ENCODE measurements around the gene GRIK3. TPM values are rescaled to one million over a fixed set of nuclear protein-coding genes. Genes with fewer than 3 reads are reported as not detected.

GRIK3 gene
- total and polyA plus RNA-seq, 2 donors (not counting 1 experiment from before 2014, with no cell fraction given): not detected

GRCh38 chr1:36824390-36824861, 209.9 kb downstream of the GRIK3 start:
- no peaks in the 10 kb centered on the region for H3K36me3 ChIP-seq (ENCODE audit: control insufficient read depth, insufficient read depth, low read length)
- no peak overlapping the region for H2AFZ ChIP-seq (ENCODE audit: low read length)
- H3K4me3 ChIP-seq (replicated peaks in 1 of 4; ENCODE audit: control extremely low read depth in 1 of 4, insufficient read depth in 1 of 4, low read depth in 3 of 4, low read length in 4 of 4): no peak overlapping the region
- H3K27me3 ChIP-seq (ENCODE audit: control insufficient read depth, insufficient read depth, low read length): no peaks in the 10 kb centered on the region
- H3K4me2 ChIP-seq (ENCODE audit: extremely low read depth, insufficient read depth, low read length): no peak overlapping the region
- H4K20me1 ChIP-seq (ENCODE audit: control insufficient read depth, extremely low read depth, insufficient read depth, low read length): no peaks in the 10 kb centered on the region
- H3K79me2 ChIP-seq (ENCODE audit: control insufficient read depth, insufficient read depth, low read length): no peaks in the 10 kb centered on the region
- no peak overlapping the region for H3K9ac ChIP-seq (ENCODE audit: insufficient read depth, low read length)
- H3K9me3 ChIP-seq (ENCODE audit: control insufficient read depth, insufficient read depth, low read depth, low read length): no peaks in the 10 kb centered on the region
- no peak overlapping the region for H3K27ac ChIP-seq (ENCODE audit: insufficient read depth, low read length)
- H3K4me1 ChIP-seq (ENCODE audit: control insufficient read depth, extremely low read depth, insufficient read depth, low read length): no peaks in the 10 kb centered on the region
- no peak for DNase-seq (ENCODE audit: low read depth in 2 of 2)
- TF ChIP-seq, protein P1, sequence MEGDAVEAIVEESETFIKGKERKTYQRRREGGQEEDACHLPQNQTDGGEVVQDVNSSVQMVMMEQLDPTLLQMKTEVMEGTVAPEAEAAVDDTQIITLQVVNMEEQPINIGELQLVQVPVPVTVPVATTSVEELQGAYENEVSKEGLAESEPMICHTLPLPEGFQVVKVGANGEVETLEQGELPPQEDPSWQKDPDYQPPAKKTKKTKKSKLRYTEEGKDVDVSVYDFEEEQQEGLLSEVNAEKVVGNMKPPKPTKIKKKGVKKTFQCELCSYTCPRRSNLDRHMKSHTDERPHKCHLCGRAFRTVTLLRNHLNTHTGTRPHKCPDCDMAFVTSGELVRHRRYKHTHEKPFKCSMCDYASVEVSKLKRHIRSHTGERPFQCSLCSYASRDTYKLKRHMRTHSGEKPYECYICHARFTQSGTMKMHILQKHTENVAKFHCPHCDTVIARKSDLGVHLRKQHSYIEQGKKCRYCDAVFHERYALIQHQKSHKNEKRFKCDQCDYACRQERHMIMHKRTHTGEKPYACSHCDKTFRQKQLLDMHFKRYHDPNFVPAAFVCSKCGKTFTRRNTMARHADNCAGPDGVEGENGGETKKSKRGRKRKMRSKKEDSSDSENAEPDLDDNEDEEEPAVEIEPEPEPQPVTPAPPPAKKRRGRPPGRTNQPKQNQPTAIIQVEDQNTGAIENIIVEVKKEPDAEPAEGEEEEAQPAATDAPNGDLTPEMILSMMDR (conservative IDR thresholded peaks at IDR 0.05 in 1 of 2, IDR thresholded peaks at IDR 0.05 in 1 of 2; ENCODE audit: low read depth in 1 of 2, low read length in 2 of 2): no peak
- TF ChIP-seq EZH2 (IDR thresholded peaks at IDR 0.05; ENCODE audit: low read length, missing control alignments): no peak

DNA sequence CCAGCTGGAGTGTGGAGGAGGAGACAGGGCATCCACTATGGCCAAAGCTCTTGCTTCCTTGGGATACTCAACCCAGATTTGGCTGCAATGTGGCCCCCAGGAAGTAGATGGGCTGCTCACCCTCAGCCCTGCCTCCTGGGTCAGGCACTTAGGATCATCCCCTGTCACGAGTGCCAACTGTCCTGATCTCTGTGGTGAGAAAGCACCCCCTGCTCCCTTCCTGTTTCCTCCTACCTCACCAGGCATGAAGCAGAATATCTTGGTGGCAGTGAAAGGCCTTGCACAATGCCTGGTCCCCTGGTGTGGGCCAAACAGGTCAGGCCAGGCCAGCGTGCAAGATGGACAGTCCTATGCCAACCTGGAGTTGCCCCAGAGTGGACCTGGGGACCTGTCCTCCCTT, 211.7 kb downstream of the GRIK3 start:
- no peak overlapping the region for H3K4me2 ChIP-seq (ENCODE audit: extremely low read depth, insufficient read depth, low read length)
- no peak overlapping the region for H3K9ac ChIP-seq (ENCODE audit: insufficient read depth, low read length)
- H3K4me1 ChIP-seq (ENCODE audit: control insufficient read depth, extremely low read depth, insufficient read depth, low read length): no peaks in the 10 kb centered on the region
- no peaks in the 10 kb centered on the region for H3K9me3 ChIP-seq (ENCODE audit: control insufficient read depth, insufficient read depth, low read depth, low read length)
- H3K27me3 ChIP-seq (ENCODE audit: control insufficient read depth, insufficient read depth, low read length): no peaks in the 10 kb centered on the region
- no peak for DNase-seq (ENCODE audit: low read depth in 2 of 2)
- no peak for TF ChIP-seq EZH2 (IDR thresholded peaks at IDR 0.05; ENCODE audit: low read length, missing control alignments)
- TF ChIP-seq, protein P1 (conservative IDR thresholded peaks at IDR 0.05 in 1 of 2, IDR thresholded peaks at IDR 0.05 in 1 of 2; ENCODE audit: low read depth in 1 of 2, low read length in 2 of 2): no peak
- no peaks in the 10 kb centered on the region for H3K36me3 ChIP-seq (ENCODE audit: control insufficient read depth, insufficient read depth, low read length)
- H2AFZ ChIP-seq (ENCODE audit: low read length): no peak overlapping the region
- no peak overlapping the region for H3K4me3 ChIP-seq (replicated peaks in 1 of 4; ENCODE audit: control extremely low read depth in 1 of 4, insufficient read depth in 1 of 4, low read depth in 3 of 4, low read length in 4 of 4)
- no peak overlapping the region for H3K27ac ChIP-seq (ENCODE audit: insufficient read depth, low read length)
- H4K20me1 ChIP-seq (ENCODE audit: control insufficient read depth, extremely low read depth, insufficient read depth, low read length): no peaks in the 10 kb centered on the region
- no peaks in the 10 kb centered on the region for H3K79me2 ChIP-seq (ENCODE audit: control insufficient read depth, insufficient read depth, low read length)

- DNase-seq (ENCODE audit: low read depth in 2 of 2): no peak
- H3K9ac ChIP-seq (ENCODE audit: insufficient read depth, low read length): no peak overlapping the region
- no peaks in the 10 kb centered on the region for H3K4me1 ChIP-seq (ENCODE audit: control insufficient read depth, extremely low read depth, insufficient read depth, low read length)
- no peak for TF ChIP-seq EZH2 (IDR thresholded peaks at IDR 0.05; ENCODE audit: low read length, missing control alignments)
- TF ChIP-seq, protein P1 (conservative IDR thresholded peaks at IDR 0.05 in 1 of 2, IDR thresholded peaks at IDR 0.05 in 1 of 2; ENCODE audit: low read depth in 1 of 2, low read length in 2 of 2): no peak
- no peaks in the 10 kb centered on the region for H3K27me3 ChIP-seq (ENCODE audit: control insufficient read depth, insufficient read depth, low read length)
- H3K27ac ChIP-seq (ENCODE audit: insufficient read depth, low read length): no peak overlapping the region
- no peak overlapping the region for H3K4me3 ChIP-seq (replicated peaks in 1 of 4; ENCODE audit: control extremely low read depth in 1 of 4, insufficient read depth in 1 of 4, low read depth in 3 of 4, low read length in 4 of 4)
- H3K9me3 ChIP-seq (ENCODE audit: control insufficient read depth, insufficient read depth, low read depth, low read length): no peaks in the 10 kb centered on the region
- no peaks in the 10 kb centered on the region for H3K36me3 ChIP-seq (ENCODE audit: control insufficient read depth, insufficient read depth, low read length)
- no peak overlapping the region for H3K4me2 ChIP-seq (ENCODE audit: extremely low read depth, insufficient read depth, low read length)
- no peak overlapping the region for H2AFZ ChIP-seq (ENCODE audit: low read length)
- no peaks in the 10 kb centered on the region for H3K79me2 ChIP-seq (ENCODE audit: control insufficient read depth, insufficient read depth, low read length)
- H4K20me1 ChIP-seq (ENCODE audit: control insufficient read depth, extremely low read depth, insufficient read depth, low read length): no peaks in the 10 kb centered on the region
These were observed 212.9 kb downstream of the GRIK3 start for GRCh38 chr1:36821386-36821785.

All from fibroblast of lung (primary cell).